ENCODE measurements around the gene CDK5RAP3.

The CDK5RAP3 gene

GRCh38 chr17:47992216-47992615 lies 21.3 kb downstream of the CDK5RAP3 start:
- Histone ChIP-seq H3K27me3 (ENCODE audit: insufficient read depth, low read depth) (no peaks in the 10 kb centered on the region), H3K4me3 (IDR thresholded peaks at IDR 0.05; ENCODE audit: insufficient read depth, low read depth, low read length) (no peak overlapping the region), H3K27ac (no peak overlapping the region), H3K79me2 (ENCODE audit: insufficient read depth, low read depth) (no peaks in the 10 kb centered on the region), H2AFZ (ENCODE audit: low read depth) (no peak overlapping the region), H3K4me1 (ENCODE audit: low read depth, poor library complexity, severe bottlenecking) (peaks cover 40% of the 10 kb centered on the region), H3K36me3 (ENCODE audit: insufficient read depth) (no peaks in the 10 kb centered on the region), H3K4me2 (no peak overlapping the region), H4K20me1 (ENCODE audit: insufficient read depth) (no peaks in the 10 kb centered on the region), H3K9ac (no peak overlapping the region)
- TF ChIP-seq, protein P1, sequence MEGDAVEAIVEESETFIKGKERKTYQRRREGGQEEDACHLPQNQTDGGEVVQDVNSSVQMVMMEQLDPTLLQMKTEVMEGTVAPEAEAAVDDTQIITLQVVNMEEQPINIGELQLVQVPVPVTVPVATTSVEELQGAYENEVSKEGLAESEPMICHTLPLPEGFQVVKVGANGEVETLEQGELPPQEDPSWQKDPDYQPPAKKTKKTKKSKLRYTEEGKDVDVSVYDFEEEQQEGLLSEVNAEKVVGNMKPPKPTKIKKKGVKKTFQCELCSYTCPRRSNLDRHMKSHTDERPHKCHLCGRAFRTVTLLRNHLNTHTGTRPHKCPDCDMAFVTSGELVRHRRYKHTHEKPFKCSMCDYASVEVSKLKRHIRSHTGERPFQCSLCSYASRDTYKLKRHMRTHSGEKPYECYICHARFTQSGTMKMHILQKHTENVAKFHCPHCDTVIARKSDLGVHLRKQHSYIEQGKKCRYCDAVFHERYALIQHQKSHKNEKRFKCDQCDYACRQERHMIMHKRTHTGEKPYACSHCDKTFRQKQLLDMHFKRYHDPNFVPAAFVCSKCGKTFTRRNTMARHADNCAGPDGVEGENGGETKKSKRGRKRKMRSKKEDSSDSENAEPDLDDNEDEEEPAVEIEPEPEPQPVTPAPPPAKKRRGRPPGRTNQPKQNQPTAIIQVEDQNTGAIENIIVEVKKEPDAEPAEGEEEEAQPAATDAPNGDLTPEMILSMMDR (conservative IDR thresholded peaks at IDR 0.05; ENCODE audit: low read depth, low read length) = no peak

DNA sequence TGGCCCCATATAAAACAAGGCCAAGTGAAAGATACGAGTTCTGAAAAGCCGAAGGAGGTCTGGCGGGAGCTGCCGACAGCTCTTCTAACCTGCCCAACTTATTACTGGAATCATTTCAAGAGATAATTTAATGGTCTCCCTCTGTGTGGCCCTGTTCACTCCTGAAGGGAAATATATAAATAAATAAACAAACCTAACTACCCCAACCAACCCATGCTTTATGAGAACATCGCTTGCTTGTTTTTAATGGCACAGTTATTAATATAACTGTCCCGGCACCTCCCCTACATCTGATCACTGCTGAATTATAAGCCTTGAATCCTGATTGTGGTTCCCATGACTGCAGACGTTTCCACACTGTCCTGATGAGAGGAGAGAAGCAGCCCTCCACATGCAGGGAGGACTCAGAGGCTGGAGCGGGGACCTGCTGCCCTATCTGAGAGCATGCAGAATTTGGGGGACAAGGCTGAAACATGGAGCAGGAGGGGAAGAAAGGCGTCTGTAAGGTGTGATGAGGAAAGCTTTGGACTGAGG lies 22.2 kb downstream of the CDK5RAP3 start:
- Histone ChIP-seq H2AFZ (ENCODE audit: low read depth) (no peak overlapping the region), H3K36me3 (ENCODE audit: insufficient read depth) (no peaks in the 10 kb centered on the region), H3K9ac (no peak overlapping the region), H4K20me1 (ENCODE audit: insufficient read depth) (no peaks in the 10 kb centered on the region), H3K27ac (no peak overlapping the region), H3K27me3 (ENCODE audit: insufficient read depth, low read depth) (no peaks in the 10 kb centered on the region), H3K4me3 (IDR thresholded peaks at IDR 0.05; ENCODE audit: insufficient read depth, low read depth, low read length) (no peak overlapping the region), H3K79me2 (ENCODE audit: insufficient read depth, low read depth) (no peaks in the 10 kb centered on the region), H3K4me1 (ENCODE audit: low read depth, poor library complexity, severe bottlenecking) (peaks cover 32% of the 10 kb centered on the region), H3K4me2 (no peak overlapping the region)
- TF ChIP-seq, protein P1 (conservative IDR thresholded peaks at IDR 0.05; ENCODE audit: low read depth, low read length) = no peak

GRCh38 chr17:47993964-47994363 lies 23.1 kb downstream of the CDK5RAP3 start:
- Histone ChIP-seq H3K27me3 (ENCODE audit: insufficient read depth, low read depth) (no peaks in the 10 kb centered on the region), H3K4me3 (IDR thresholded peaks at IDR 0.05; ENCODE audit: insufficient read depth, low read depth, low read length) (no peak overlapping the region), H3K79me2 (ENCODE audit: insufficient read depth, low read depth) (no peaks in the 10 kb centered on the region), H3K9ac (no peak overlapping the region), H3K4me2 (no peak overlapping the region), H4K20me1 (ENCODE audit: insufficient read depth) (no peaks in the 10 kb centered on the region), H3K27ac (no peak overlapping the region), H3K36me3 (ENCODE audit: insufficient read depth) (no peaks in the 10 kb centered on the region), H3K4me1 (ENCODE audit: low read depth, poor library complexity, severe bottlenecking) (peaks cover 24% of the 10 kb centered on the region), H2AFZ (ENCODE audit: low read depth) (no peak overlapping the region)
- TF ChIP-seq, protein P1 (conservative IDR thresholded peaks at IDR 0.05; ENCODE audit: low read depth, low read length) = no peak

DNA sequence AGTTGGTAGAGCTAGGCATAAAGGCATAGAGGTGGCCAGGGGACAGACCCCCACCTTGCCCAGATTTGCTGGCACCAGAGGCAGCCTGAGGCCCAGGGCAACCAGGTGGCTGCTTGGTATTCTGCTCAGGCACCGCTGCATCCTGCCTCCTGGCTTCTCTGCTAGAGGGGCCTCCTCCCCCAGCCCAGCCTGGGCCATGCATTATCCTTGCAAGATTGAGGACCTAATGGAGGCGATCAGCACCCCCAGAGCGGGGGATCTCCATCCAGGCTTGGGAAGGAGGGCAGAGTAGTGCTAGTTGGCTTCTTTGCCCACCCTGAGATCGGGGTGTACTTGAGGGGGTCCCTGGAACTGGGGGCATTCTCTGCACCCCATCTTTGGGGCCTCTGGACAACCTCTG lies 23.8 kb downstream of the CDK5RAP3 start:
- Histone ChIP-seq H3K79me2 (ENCODE audit: insufficient read depth, low read depth) (no peaks in the 10 kb centered on the region), H3K27ac (no peak overlapping the region), H3K36me3 (ENCODE audit: insufficient read depth) (no peaks in the 10 kb centered on the region), H4K20me1 (ENCODE audit: insufficient read depth) (no peaks in the 10 kb centered on the region), H3K4me2 (no peak overlapping the region), H3K9ac (no peak overlapping the region), H3K4me1 (ENCODE audit: low read depth, poor library complexity, severe bottlenecking) (peaks cover 16% of the 10 kb centered on the region), H3K4me3 (IDR thresholded peaks at IDR 0.05; ENCODE audit: insufficient read depth, low read depth, low read length) (no peak overlapping the region), H2AFZ (ENCODE audit: low read depth) (no peak overlapping the region), H3K27me3 (ENCODE audit: insufficient read depth, low read depth) (no peaks in the 10 kb centered on the region)
- TF ChIP-seq, protein P1 (conservative IDR thresholded peaks at IDR 0.05; ENCODE audit: low read depth, low read length) = no peak

Measured in KMS-11 (cell line).